Mesenchymal stem cell (in vitro differentiated cells and primary cell): ENCODE data around the gene TRIM24.

Source experiments
- DNase-seq: peaks from one replicate; pipeline ENCODE4 v3.0.0-alpha.2; 2013
- H2AFZ ChIP-seq: one replicate; pipeline ENCODE4 v1.6.1; 2013; ENCODE audit warnings: low read depth, mild to moderate bottlenecking, control low read depth, inconsistent platforms, low read length, moderate library complexity
- H2AK5ac ChIP-seq: 2 replicates; pipeline ENCODE4 v1.6.1; 2013; ENCODE audit warnings: low read length, moderate library complexity, mild to moderate bottlenecking, inconsistent platforms; ENCODE audit not compliant: severe bottlenecking
- H2BK120ac ChIP-seq: one replicate; pipeline ENCODE4 v1.6.1; 2013; ENCODE audit warnings: low read depth, mild to moderate bottlenecking, inconsistent platforms, low read length, moderate library complexity
- H2BK12ac ChIP-seq, 2 experiments: one replicate each; pipeline ENCODE4 v1.6.1; 2013; ENCODE audit warnings: inconsistent platforms in 2 of 2, low read length in 2 of 2, mild to moderate bottlenecking in 2 of 2, moderate library complexity in 2 of 2, control low read depth in 1 of 2
- H2BK15ac ChIP-seq: one replicate; pipeline ENCODE4 v1.6.1; 2013; ENCODE audit warnings: mild to moderate bottlenecking, low read depth, inconsistent platforms; ENCODE audit not compliant: poor library complexity, severe bottlenecking
- H2BK5ac ChIP-seq: 2 replicates; pipeline ENCODE4 v1.6.1; 2013; ENCODE audit warnings: low read depth, mild to moderate bottlenecking, low read length, control low read depth, inconsistent platforms; ENCODE audit not compliant: poor library complexity, severe bottlenecking
- H3K14ac ChIP-seq, 2 experiments: one replicate each; pipeline ENCODE4 v1.6.1; 2013; ENCODE audit warnings: inconsistent platforms in 2 of 2, low read length in 2 of 2, control low read depth in 1 of 2, mild to moderate bottlenecking in 1 of 2, moderate library complexity in 1 of 2
- H3K18ac ChIP-seq, 2 experiments: one replicate each; pipeline ENCODE4 v1.6.1; 2013; ENCODE audit warnings: inconsistent platforms in 2 of 2, low read length in 2 of 2, control low read depth in 1 of 2, low read depth in 1 of 2, mild to moderate bottlenecking in 1 of 2
- H3K23ac ChIP-seq, 2 experiments: one replicate each; pipeline ENCODE4 v1.6.1; 2013; ENCODE audit warnings: inconsistent platforms in 2 of 2, low read length in 2 of 2, mild to moderate bottlenecking in 2 of 2, moderate library complexity in 2 of 2, control low read depth in 1 of 2
- H3K27ac ChIP-seq: 2 replicates; pipeline ENCODE4 v1.5.1; 2013; ENCODE audit warnings: mild to moderate bottlenecking, moderate library complexity, low read length, control low read depth, inconsistent platforms; ENCODE audit not compliant: poor library complexity, severe bottlenecking
- H3K27me3 ChIP-seq, 2 experiments: 2 replicates each; pipeline versions ENCODE4 v1.6.1 to v1.7.0; 2013; ENCODE audit warnings: low read length in 2 of 2, mild to moderate bottlenecking in 2 of 2, moderate library complexity in 2 of 2, control low read depth in 1 of 2, inconsistent platforms in 1 of 2; ENCODE audit not compliant: control insufficient read depth in 1 of 2, insufficient read depth in 1 of 2
- H3K36me3 ChIP-seq, 2 experiments: 2 replicates each; pipeline versions ENCODE4 v1.6.1 to v1.7.0; 2013; ENCODE audit warnings: low read length in 2 of 2, control low read depth in 1 of 2, inconsistent platforms in 1 of 2, low read depth in 1 of 2, mild to moderate bottlenecking in 1 of 2; ENCODE audit not compliant: insufficient read depth in 2 of 2, control insufficient read depth in 1 of 2
- H3K4ac ChIP-seq, 2 experiments: one replicate each; pipeline ENCODE4 v1.6.1; 2013; ENCODE audit warnings: inconsistent platforms in 2 of 2, low read length in 2 of 2, mild to moderate bottlenecking in 2 of 2, moderate library complexity in 2 of 2, control low read depth in 1 of 2, low read depth in 1 of 2
- H3K4me1 ChIP-seq: 2 replicates; pipeline ENCODE4 v1.6.1; 2013; ENCODE audit warnings: low read depth, low read length, control low read depth; ENCODE audit not compliant: control insufficient read depth, insufficient read depth
- H3K4me2 ChIP-seq: 2 replicates; pipeline ENCODE4 v1.6.1; 2013; ENCODE audit warnings: low read length, mild to moderate bottlenecking, inconsistent platforms; ENCODE audit not compliant: poor library complexity, severe bottlenecking
- H3K4me3 ChIP-seq, 2 experiments: 2 replicates each; pipeline versions ENCODE4 v1.5.1 to v1.7.0; 2013; ENCODE audit warnings: low read length in 2 of 2, mild to moderate bottlenecking in 2 of 2, control low read depth in 1 of 2, low read depth in 1 of 2; ENCODE audit not compliant: insufficient read depth in 1 of 2
- H3K79me1 ChIP-seq: replicated peaks from 2 replicates; pipeline ENCODE4 v1.6.1; 2013; ENCODE audit warnings: mild to moderate bottlenecking, control low read depth, low read length, inconsistent platforms; ENCODE audit not compliant: poor library complexity, severe bottlenecking
- H3K9ac ChIP-seq: 2 replicates; pipeline ENCODE4 v1.7.0; 2013; ENCODE audit warnings: mild to moderate bottlenecking, low read length, moderate library complexity
- H3K9me3 ChIP-seq: 2 replicates; pipeline ENCODE4 v1.7.0; 2013; ENCODE audit warnings: mild to moderate bottlenecking, low read length; ENCODE audit not compliant: control insufficient read depth
- H4K8ac ChIP-seq: one replicate; pipeline ENCODE4 v1.6.1; 2013; ENCODE audit warnings: inconsistent platforms, mild to moderate bottlenecking, low read length, moderate library complexity
- H4K91ac ChIP-seq: one replicate; pipeline ENCODE4 v1.6.1; 2013; ENCODE audit warnings: mild to moderate bottlenecking, low read length, inconsistent platforms
- WGBS: methylation state at CpG from one replicate; pipeline ENCODE4 v1.1.7; 2013; ENCODE audit warnings: mixed read lengths; 5-methylcytosine and 5-hydroxymethylcytosine counted together

Gene TRIM24

GRCh38 chr7:138519061-138519798, 59.2 kb downstream of the TRIM24 start:
- no peak overlapping the region for H2BK120ac ChIP-seq
- H3K18ac ChIP-seq: no peak overlapping the region
- no peaks in the 10 kb centered on the region for H3K27me3 ChIP-seq
- peaks cover 28 to 61% of the 10 kb centered on the region in 2 experiments for H3K36me3 ChIP-seq
- H2BK15ac ChIP-seq: no peak overlapping the region
- no peak overlapping the region for H3K4ac ChIP-seq
- no peak overlapping the region for H4K8ac ChIP-seq
- H3K9ac ChIP-seq: no peak overlapping the region
- H2BK12ac ChIP-seq: no peak overlapping the region
- H3K14ac ChIP-seq: no peak overlapping the region
- WGBS: 100% methylated on average over 2 of the region's 4 CpGs
- H3K4me1 ChIP-seq: no peaks in the 10 kb centered on the region
- H3K23ac ChIP-seq: no peak overlapping the region
- H2AK5ac ChIP-seq: no peak overlapping the region
- H3K4me2 ChIP-seq: no peak overlapping the region
- H3K4me3 ChIP-seq: no peak overlapping the region
- no peak for DNase-seq
- H3K27ac ChIP-seq: no peak overlapping the region
- no peak overlapping the region for H2AFZ ChIP-seq
- H2BK5ac ChIP-seq: no peak overlapping the region
- no peak overlapping the region for H4K91ac ChIP-seq
- H3K79me1 ChIP-seq: peaks cover 25% of the 10 kb centered on the region
- H3K9me3 ChIP-seq: peaks cover 2% of the 10 kb centered on the region

GRCh38 chr7:138520742-138521141, 60.7 kb downstream of the TRIM24 start:
- Histone ChIP-seq H3K27ac (no peak overlapping the region), H3K4me1 (no peaks in the 10 kb centered on the region), H2BK120ac (no peak overlapping the region), H4K91ac (no peak overlapping the region), H3K23ac (no peak overlapping the region), H3K36me3 (peaks cover 28 to 68% of the 10 kb centered on the region in 2 experiments), H2BK5ac (no peak overlapping the region), H2AFZ (no peak overlapping the region), H2BK12ac (no peak overlapping the region), H4K8ac (no peak overlapping the region), H2AK5ac (no peak overlapping the region), H3K9me3 (peaks cover 8% of the 10 kb centered on the region), H3K9ac (no peak overlapping the region), H2BK15ac (no peak overlapping the region), H3K79me1 (peaks cover 23% of the 10 kb centered on the region), H3K18ac (no peak overlapping the region), H3K4me2 (no peak overlapping the region), H3K4me3 (no peak overlapping the region), H3K4ac (no peak overlapping the region), H3K14ac (no peak overlapping the region), H3K27me3 (no peaks in the 10 kb centered on the region)
- no peak for DNase-seq
- WGBS: 94% methylated on average over 2 of the region's 4 CpGs

GRCh38 chr7:138521837-138522461, 61.9 kb downstream of the TRIM24 start:
- Histone ChIP-seq H2AK5ac (no peak overlapping the region), H2BK15ac (no peak overlapping the region), H2BK12ac (no peak overlapping the region), H2BK5ac (no peak overlapping the region), H3K36me3 (peaks cover 23 to 68% of the 10 kb centered on the region in 2 experiments), H3K27me3 (no peaks in the 10 kb centered on the region), H3K4me1 (no peaks in the 10 kb centered on the region), H3K4me2 (no peak overlapping the region), H3K79me1 (peaks cover 20% of the 10 kb centered on the region), H3K14ac (no peak overlapping the region), H2BK120ac (no peak overlapping the region), H3K4ac (no peak overlapping the region), H3K9ac (no peak overlapping the region), H3K23ac (no peak overlapping the region), H2AFZ (no peak overlapping the region), H3K4me3 (no peak overlapping the region), H4K8ac (no peak overlapping the region), H3K27ac (no peak overlapping the region), H3K9me3 (peaks cover 20% of the 10 kb centered on the region), H3K18ac (no peak overlapping the region), H4K91ac (no peak overlapping the region)
- WGBS: 100% methylated on average over 4 of the region's 7 CpGs
- no peak for DNase-seq

- Histone ChIP-seq H3K79me1 (peaks cover 11% of the 10 kb centered on the region), H2BK120ac (no peak overlapping the region), H3K4me2 (no peak overlapping the region), H4K8ac (no peak overlapping the region), H2BK5ac (no peak overlapping the region), H4K91ac (no peak overlapping the region), H2AK5ac (no peak overlapping the region), H2AFZ (no peak overlapping the region), H2BK15ac (no peak overlapping the region), H3K9me3 (peaks cover 40% of the 10 kb centered on the region), H3K27me3 (no peaks in the 10 kb centered on the region), H3K36me3 (peaks cover 21 to 64% of the 10 kb centered on the region in 2 experiments), H3K4me3 (no peak overlapping the region), H3K4ac (no peak overlapping the region), H3K27ac (no peak overlapping the region), H3K23ac (no peak overlapping the region), H3K14ac (no peak overlapping the region), H3K4me1 (no peaks in the 10 kb centered on the region), H3K9ac (no peak overlapping the region), H2BK12ac (no peak overlapping the region), H3K18ac (no peak overlapping the region)
- WGBS: no CpG with 5 or more reads among the region's 2 CpGs
- DNase-seq: no peak
Measured at GRCh38 chr7:138524259-138524658, 64.2 kb downstream of the TRIM24 start.
